ENCODE results near the gene MSRB1.
"Not testable (repeated sequence)": the region's sequence is repeated elsewhere in the genome, so short reads cannot be mapped to it uniquely, and the experiment has no call there.

The MSRB1 gene

GRCh38 chr16:1903845-1904840, 38.9 kb downstream of the MSRB1 start:
- DNase-seq (ENCODE audit: low read depth in 3 of 3, low spot score in 1 of 3): no peak

- DNase-seq (ENCODE audit: low read depth in 3 of 3, low spot score in 1 of 3): no peak
Measured at GRCh38 chr16:1903220-1903574, 39.8 kb downstream of the MSRB1 start.

- no peak for DNase-seq (ENCODE audit: low read depth in 3 of 3, low spot score in 1 of 3)
Measured at GRCh38 chr16:1902547-1903219, 40.3 kb downstream of the MSRB1 start.

- no peak for DNase-seq (ENCODE audit: low read depth in 3 of 3, low spot score in 1 of 3)
Measured at GRCh38 chr16:1900452-1900774, 42.6 kb downstream of the MSRB1 start.

- DNase-seq (ENCODE audit: low read depth in 3 of 3, low spot score in 1 of 3): no peak
Measured at GRCh38 chr16:1899641-1900451, 43.2 kb downstream of the MSRB1 start.

GRCh38 chr16:1897692-1898091, 45.3 kb downstream of the MSRB1 start:
- not testable (repeated sequence) for DNase-seq (ENCODE audit: low read depth in 3 of 3, low spot score in 1 of 3)

- DNase-seq (ENCODE audit: low read depth in 3 of 3, low spot score in 1 of 3): no peak
Measured at GRCh38 chr16:1895949-1896675, 46.9 kb downstream of the MSRB1 start.

GRCh38 chr16:1895068-1895467, 47.9 kb downstream of the MSRB1 start:
- no peak for DNase-seq (ENCODE audit: low read depth in 3 of 3, low spot score in 1 of 3)

- no peak for DNase-seq (ENCODE audit: low read depth in 3 of 3, low spot score in 1 of 3)
Measured at GRCh38 chr16:1890708-1891050, 52.3 kb downstream of the MSRB1 start.

GRCh38 chr16:1890024-1890707, 52.8 kb downstream of the MSRB1 start:
- DNase-seq (ENCODE audit: low read depth in 3 of 3, low spot score in 1 of 3): no peak

Data from stimulated activated CD4-positive, alpha-beta T cell treated with anti-CD3 and anti-CD28 coated beads, TNF-alpha, amount 100 ng/mL, for 1 hour (primary cell).